ENCODE data around the gene HOPX.

GRCh38 chr4:56680266-56680665 is 830 bp downstream of the HOPX start:
- TF ChIP-seq CTCF (IDR thresholded peaks at IDR 0.05) (no peak), ZFX (IDR thresholded peaks at IDR 0.05; ENCODE audit: borderline replicate concordance) (no peak)
